Heart left ventricle (tissue), 16 donors: Measurements from ENCODE around the gene IER5L. TPM values are rescaled to one million over a fixed set of nuclear protein-coding genes. Genes with fewer than 3 reads are reported as not detected.

ENCODE experiments used
- ATAC-seq, 4 donors: fragments of 200-7000 bp; cut with Tn5 transposase; one replicate each; pipeline ENCODE4 v1.9.1; 2020 to 2022; ENCODE audit warnings: moderate library complexity in 4 of 4, mild to moderate bottlenecking in 3 of 4, moderate number of reproducible peaks in 1 of 4
- DNase-seq, 5 donors: peaks; one replicate each; pipeline ENCODE4 v3.0.0-alpha.2; 2020
- H3K27ac ChIP-seq, 12 donors: fragments of 200-600 bp; sonication (generic) in 4 of 12; one replicate each; pipeline versions ENCODE4 v1.5.0 to v1.8.0; 2016 to 2022; ENCODE audit warnings: mild to moderate bottlenecking in 2 of 12
- H3K27me3 ChIP-seq, 9 donors: fragments of 200-600 bp; sonication (generic) in 2 of 9; one replicate each; pipeline versions ENCODE4 v1.5.1 to v1.8.0; 2016 to 2022; ENCODE audit warnings: mild to moderate bottlenecking in 3 of 9
- H3K36me3 ChIP-seq, 9 donors: fragments of 200-600 bp; sonication (generic) in 2 of 9; one replicate each; pipeline versions ENCODE4 v1.5.0 to v1.8.0; 2018 to 2022; ENCODE audit warnings: mild to moderate bottlenecking in 2 of 9
- H3K4me1 ChIP-seq, 12 donors: fragments of 200-600 bp; sonication (generic) in 4 of 12; one replicate each; pipeline versions ENCODE4 v1.5.0 to v1.8.0; 2016 to 2022; ENCODE audit warnings: mild to moderate bottlenecking in 3 of 12
- H3K4me3 ChIP-seq, 12 donors: fragments of 200-600 bp; sonication (generic) in 4 of 12; one replicate each; pipeline versions ENCODE4 v1.5.0 to v1.8.0; 2017 to 2022; ENCODE audit warnings: mild to moderate bottlenecking in 9 of 12, moderate library complexity in 4 of 12
- H3K9me3 ChIP-seq, 12 donors: fragments of 200-600 bp; sonication (generic) in 4 of 12; one replicate each; pipeline versions ENCODE4 v1.5.0 to v1.8.0; 2016 to 2022; ENCODE audit warnings: mild to moderate bottlenecking in 1 of 12
- POLR2A ChIP-seq, 2 donors: fragments of 450-650 bp; IDR thresholded peaks; one replicate each; pipeline ENCODE4 v1.6.1; 2017; ENCODE audit warnings: antibody characterized with exemption in 2 of 2, mild to moderate bottlenecking in 2 of 2, moderate library complexity in 2 of 2
- WGBS, 4 donors: extraction: QIAGEN DNeasy Blood & Tissue Kit in 2 of 4; methylation state at CpG; one replicate each; pipeline versions ENCODE4 v1.1.5 to v1.1.7; 2013 to 2018; 5-methylcytosine and 5-hydroxymethylcytosine counted together
- intact Hi-C, 10 donors: fragments of 100-400 bp; cut with DNase I; formaldehyde crosslinking; loops; one replicate each; pipeline versions ENCODE4 v1.11.1 to v1.14.2; 2022
- polyA plus RNA-seq, 2 donors: library from polyadenylated mRNA; stranded (reverse); fragments of 200-250 nt; gene quantifications; one replicate each; pipeline ENCODE4 v1.2.3, GENCODE V29; 2013
- total RNA-seq, 9 donors: library from RNA; depleted of rRNA in 2 of 9; stranded (reverse); fragments of >200 nt in 2 of 9; fragmentation: NEBNext Ultra II Directional in 3 of 9; extraction: Animal tissue kit (Norgen Biotek cat#: 25700) in 3 of 9; gene quantifications; one replicate each; pipeline versions ENCODE4 v1.1.0 to v1.2.4, GENCODE V29; 2016 to 2023
- TF ChIP-seq, protein P1 (sequence below), 12 donors: fragments of 200-600 bp; sonication (generic) in 4 of 12; IDR thresholded peaks; one replicate each; pipeline versions ENCODE4 v1.5.0 to v1.8.0; 2018 to 2022; ENCODE audit warnings: antibody characterized with exemption in 12 of 12, mild to moderate bottlenecking in 5 of 12
- donor health status: ischemic (EF 13 %, LVEDD 7.1; RV severe dilation, severe dysfunction).
- donor health status: healthy with polysubstance abuse.
- donor health status: DM: no; HTN: yes; CAD: no.
- donor health status: DM: no; HTN: no; CAD: no.
- donor health status: ischemic (EF 25% LVEDD 6.9; RV normal size, moderate dysfunction).
- donor health status: ischemic (EF 25% LVEDD 5.7; RV mildly dilated, moderate dysfunction).
- donor health status: healthy.
- donor health status: DM: yes; HTN: yes; CAD: no.
- donor health status: ischemic (EF 35%, LVEDD 5.7; RV mildly dilated, moderate dysfunction).
- donor health status: nonischemic (EF 11% LVEDD 7.7; RV severe dilation, severe dysfunction).
- donor health status: DM: yes; HTN: yes; CAD: no.
- donor health status: PGD.
- donor health status: ischemic (EF 29% LVEDD 5.4; RV normal size, mild dysfunction).
- donor health status: nonischemic (EF 23%, LVEDD 6.1; RV moderate dilation, normal function).

Gene IER5L
- total and polyA plus RNA-seq, 11 donors: 2.8 to 18.4 (median 5.5) TPM

- no peaks in the 10 kb centered on the region for H3K36me3 ChIP-seq
- TF ChIP-seq, protein P1, sequence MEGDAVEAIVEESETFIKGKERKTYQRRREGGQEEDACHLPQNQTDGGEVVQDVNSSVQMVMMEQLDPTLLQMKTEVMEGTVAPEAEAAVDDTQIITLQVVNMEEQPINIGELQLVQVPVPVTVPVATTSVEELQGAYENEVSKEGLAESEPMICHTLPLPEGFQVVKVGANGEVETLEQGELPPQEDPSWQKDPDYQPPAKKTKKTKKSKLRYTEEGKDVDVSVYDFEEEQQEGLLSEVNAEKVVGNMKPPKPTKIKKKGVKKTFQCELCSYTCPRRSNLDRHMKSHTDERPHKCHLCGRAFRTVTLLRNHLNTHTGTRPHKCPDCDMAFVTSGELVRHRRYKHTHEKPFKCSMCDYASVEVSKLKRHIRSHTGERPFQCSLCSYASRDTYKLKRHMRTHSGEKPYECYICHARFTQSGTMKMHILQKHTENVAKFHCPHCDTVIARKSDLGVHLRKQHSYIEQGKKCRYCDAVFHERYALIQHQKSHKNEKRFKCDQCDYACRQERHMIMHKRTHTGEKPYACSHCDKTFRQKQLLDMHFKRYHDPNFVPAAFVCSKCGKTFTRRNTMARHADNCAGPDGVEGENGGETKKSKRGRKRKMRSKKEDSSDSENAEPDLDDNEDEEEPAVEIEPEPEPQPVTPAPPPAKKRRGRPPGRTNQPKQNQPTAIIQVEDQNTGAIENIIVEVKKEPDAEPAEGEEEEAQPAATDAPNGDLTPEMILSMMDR (IDR thresholded peaks at IDR 0.05): no peak
- TF ChIP-seq POLR2A (IDR thresholded peaks at IDR 0.05): no peak
- no peak for ATAC-seq
- no peak for DNase-seq
- H3K4me3 ChIP-seq: no peak overlapping the region
- H3K4me1 ChIP-seq: peaks cover 0 to 6% (median 0%) of the 10 kb centered on the region in 12 donors
- intact Hi-C loops: loop anchor here in 2 of 10 donors (5.0 kb wide), 1 partner anchor 73 kb away; no protein-coding TSS in a partner anchor
- H3K9me3 ChIP-seq: peaks cover 0 to 4% (median 0%) of the 10 kb centered on the region in 12 donors
- no peaks in the 10 kb centered on the region for H3K27me3 ChIP-seq
- 59 to 74% (median 69%) methylated on average over 9 of the region's 9 CpGs for WGBS, 4 donors
- H3K27ac ChIP-seq: no peak overlapping the region
Measured at GRCh38 chr9:129184596-129185122, 6.6 kb upstream of the IER5L start.

DNA sequence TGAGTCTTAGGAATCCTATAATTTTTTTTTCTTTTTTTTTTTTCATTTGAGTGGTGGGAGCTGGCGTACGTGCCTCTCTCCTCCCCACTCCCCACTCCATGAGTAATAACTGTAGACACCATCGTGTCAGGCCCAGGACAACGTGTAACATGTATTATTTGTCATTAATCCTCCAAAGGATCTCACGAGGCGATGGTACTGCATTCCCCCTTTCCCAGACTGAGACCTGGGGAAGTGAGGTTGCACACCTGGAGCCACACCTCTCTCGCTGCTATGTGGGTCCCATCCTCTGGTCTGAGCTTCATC, 6.1 kb upstream of the IER5L start:
- no peaks in the 10 kb centered on the region for H3K36me3 ChIP-seq
- 81 to 85% (median 82%) methylated on average over 7 of the region's 7 CpGs for WGBS, 4 donors
- no peak overlapping the region for H3K4me3 ChIP-seq
- H3K4me1 ChIP-seq: peaks cover 0 to 6% (median 0%) of the 10 kb centered on the region in 12 donors
- H3K27me3 ChIP-seq: no peaks in the 10 kb centered on the region
- TF ChIP-seq, protein P1 (IDR thresholded peaks at IDR 0.05): no peak
- TF ChIP-seq POLR2A (IDR thresholded peaks at IDR 0.05): no peak
- H3K27ac ChIP-seq: no peak overlapping the region
- no peak for DNase-seq
- intact Hi-C loops: loop anchor here in 2 of 10 donors (5.0 kb wide), 1 partner anchor 73 kb away; no protein-coding TSS in a partner anchor
- no peak for ATAC-seq
- H3K9me3 ChIP-seq: peaks cover 0 to 4% (median 0%) of the 10 kb centered on the region in 12 donors

DNA sequence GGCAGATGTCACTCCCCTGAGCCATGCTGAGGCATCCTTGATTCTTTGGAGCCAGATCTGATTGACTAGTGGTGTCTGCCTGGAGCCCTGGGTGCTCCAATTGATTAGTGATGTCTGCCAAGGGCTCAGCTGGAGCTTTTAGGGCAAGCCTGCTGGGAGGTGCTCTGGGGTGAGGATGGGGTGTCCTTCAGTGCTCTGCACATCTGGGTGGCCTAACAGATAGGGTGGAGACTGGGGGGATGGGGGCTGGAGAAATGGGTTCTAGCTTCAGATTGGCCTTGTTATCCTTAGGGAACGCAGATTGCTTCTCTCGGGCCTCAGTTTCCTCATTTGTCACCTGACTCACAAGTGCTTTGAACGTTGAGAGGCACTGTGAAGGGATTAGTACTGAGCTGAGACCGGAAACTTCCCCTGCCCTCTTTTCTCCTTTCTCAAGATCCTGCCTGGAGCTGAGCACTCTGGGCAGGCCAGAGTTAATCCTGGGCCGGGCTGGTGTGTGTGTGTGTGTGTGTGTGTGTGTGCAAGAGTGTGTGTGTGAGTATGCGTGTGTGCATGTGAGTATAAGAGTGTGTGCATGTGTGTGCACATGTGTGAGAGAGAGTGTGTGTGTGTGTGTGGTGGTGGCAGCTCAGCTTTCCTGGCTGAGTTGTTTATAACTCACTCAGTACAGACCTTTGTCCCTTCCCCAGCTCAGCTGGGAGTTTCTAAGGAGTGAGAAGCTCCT, 5.6 kb upstream of the IER5L start:
- no peak for ATAC-seq
- TF ChIP-seq POLR2A (IDR thresholded peaks at IDR 0.05): no peak
- TF ChIP-seq, protein P1 (IDR thresholded peaks at IDR 0.05): no peak
- no peak for DNase-seq
- no peak overlapping the region for H3K4me3 ChIP-seq
- no peaks in the 10 kb centered on the region for H3K27me3 ChIP-seq
- H3K4me1 ChIP-seq: peaks cover 0 to 10% (median under 1%) of the 10 kb centered on the region in 12 donors
- no peaks in the 10 kb centered on the region for H3K36me3 ChIP-seq
- intact Hi-C loops: loop anchor here in 2 of 10 donors (5.0 kb wide), 1 partner anchor 74 kb away; no protein-coding TSS in a partner anchor
- WGBS, 4 donors: 64 to 85% (median 73%) methylated on average over 2 to 6 of the region's 6 CpGs
- H3K27ac ChIP-seq: no peak overlapping the region
- peaks cover 0 to 4% (median 0%) of the 10 kb centered on the region in 12 donors for H3K9me3 ChIP-seq
